ENCODE data around the gene CLEC18B.

The CLEC18B gene

DNA sequence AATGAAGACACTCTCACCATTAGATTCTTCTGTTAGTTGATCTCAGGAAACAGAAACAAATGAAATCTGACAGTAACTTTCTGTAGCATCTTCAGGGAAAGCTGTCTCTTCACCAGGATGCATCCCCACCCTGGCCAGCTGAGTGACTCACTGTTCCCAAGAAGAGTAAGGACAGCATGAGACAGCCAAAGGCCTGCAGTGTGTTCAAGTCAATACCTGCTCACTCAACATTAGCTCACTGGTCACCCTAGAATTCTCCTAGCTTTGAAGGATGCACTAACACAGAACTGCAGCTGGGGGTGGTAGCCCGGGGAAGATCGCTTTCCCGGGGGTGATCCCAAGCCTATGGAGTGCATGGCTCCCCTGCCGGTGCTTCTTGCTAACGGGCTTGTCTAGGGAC is 28.2 kb upstream of the CLEC18B start:
- Histone ChIP-seq H3K4me2 (ENCODE audit: low read length, poor library complexity, severe bottlenecking) (no peak overlapping the region), H3K9me3 (ENCODE audit: control insufficient read depth, low read length) (no peaks in the 10 kb centered on the region), H3K4me1 (ENCODE audit: control insufficient read depth, insufficient read depth, low read depth, low read length) (peaks cover 18% of the 10 kb centered on the region), H2AK5ac (ENCODE audit: low read length, severe bottlenecking) (peak overlapping the region; percentile 24), H3K23ac (ENCODE audit: low read length in 2 of 2) (no peak overlapping the region), H3K27me3 (ENCODE audit: control insufficient read depth in 1 of 2, insufficient read depth in 1 of 2, low read length in 2 of 2) (no peaks in the 10 kb centered on the region), H3K79me1 (replicated peaks; ENCODE audit: low read length, poor library complexity, severe bottlenecking) (peaks cover 17% of the 10 kb centered on the region), H3K14ac (ENCODE audit: low read length in 2 of 2) (peak overlapping the region in 1 of 2 experiments; percentile 20), H2BK5ac (ENCODE audit: low read depth, low read length, poor library complexity, severe bottlenecking) (no peak overlapping the region), H2AFZ (ENCODE audit: low read depth, low read length) (no peak overlapping the region), H2BK15ac (ENCODE audit: low read depth, poor library complexity, severe bottlenecking) (peak overlapping the region; percentile 82), H4K91ac (ENCODE audit: low read length) (peak overlapping the region; percentile 92), H2BK12ac (ENCODE audit: low read length in 2 of 2) (peak overlapping the region; percentile 92 to 94), H4K8ac (ENCODE audit: low read length) (peak overlapping the region; percentile 91), H3K27ac (ENCODE audit: low read length, poor library complexity, severe bottlenecking) (peak overlapping the region; percentile 52), H3K9ac (ENCODE audit: low read length) (peak overlapping the region; percentile 84), H3K18ac (ENCODE audit: low read depth in 1 of 2, low read length in 2 of 2) (peak overlapping the region; percentile 79 to 93), H3K4ac (ENCODE audit: low read depth in 1 of 2, low read length in 2 of 2) (peak overlapping the region; percentile 50 to 85), H3K4me3 (ENCODE audit: insufficient read depth in 1 of 2, low read depth in 1 of 2, low read length in 2 of 2) (peak overlapping the region in 1 of 2 experiments; percentile 9), H3K36me3 (ENCODE audit: control insufficient read depth in 1 of 2, insufficient read depth in 2 of 2, low read depth in 1 of 2, low read length in 2 of 2) (peaks cover 33 to 35% of the 10 kb centered on the region in 2 experiments), H2BK120ac (ENCODE audit: low read depth, low read length) (peak overlapping the region; percentile 82)
- DNase-seq = peak; percentile 91
- WGBS = 82% methylated on average over 5 of the region's 5 CpGs

- Histone ChIP-seq H3K9ac (ENCODE audit: low read length) (peak overlapping the region; percentile 84), H2BK15ac (ENCODE audit: low read depth, poor library complexity, severe bottlenecking) (no peak overlapping the region), H2BK120ac (ENCODE audit: low read depth, low read length) (peak overlapping the region; percentile 57), H3K27me3 (ENCODE audit: control insufficient read depth in 1 of 2, insufficient read depth in 1 of 2, low read length in 2 of 2) (no peaks in the 10 kb centered on the region), H4K8ac (ENCODE audit: low read length) (no peak overlapping the region), H3K4me2 (ENCODE audit: low read length, poor library complexity, severe bottlenecking) (no peak overlapping the region), H3K14ac (ENCODE audit: low read length in 2 of 2) (no peak overlapping the region), H3K4me3 (ENCODE audit: insufficient read depth in 1 of 2, low read depth in 1 of 2, low read length in 2 of 2) (peak overlapping the region in 1 of 2 experiments; percentile 9), H3K4me1 (ENCODE audit: control insufficient read depth, insufficient read depth, low read depth, low read length) (peaks cover 18% of the 10 kb centered on the region), H2BK12ac (ENCODE audit: low read length in 2 of 2) (peak overlapping the region in 1 of 2 experiments; percentile 72), H3K27ac (ENCODE audit: low read length, poor library complexity, severe bottlenecking) (peak overlapping the region; percentile 42), H2BK5ac (ENCODE audit: low read depth, low read length, poor library complexity, severe bottlenecking) (no peak overlapping the region), H3K36me3 (ENCODE audit: control insufficient read depth in 1 of 2, insufficient read depth in 2 of 2, low read depth in 1 of 2, low read length in 2 of 2) (peaks cover 33 to 35% of the 10 kb centered on the region in 2 experiments), H3K9me3 (ENCODE audit: control insufficient read depth, low read length) (no peaks in the 10 kb centered on the region), H3K23ac (ENCODE audit: low read length in 2 of 2) (no peak overlapping the region), H3K4ac (ENCODE audit: low read depth in 1 of 2, low read length in 2 of 2) (peak overlapping the region; percentile 20 to 57), H4K91ac (ENCODE audit: low read length) (no peak overlapping the region), H2AFZ (ENCODE audit: low read depth, low read length) (no peak overlapping the region), H2AK5ac (ENCODE audit: low read length, severe bottlenecking) (no peak overlapping the region), H3K18ac (ENCODE audit: low read depth in 1 of 2, low read length in 2 of 2) (peak overlapping the region in 1 of 2 experiments; percentile 45), H3K79me1 (replicated peaks; ENCODE audit: low read length, poor library complexity, severe bottlenecking) (peaks cover 17% of the 10 kb centered on the region)
- peak; percentile 96 for DNase-seq
- 65% methylated on average over 7 of the region's 8 CpGs for WGBS
Measured at GRCh38 chr16:74448990-74449389, 27.7 kb upstream of the CLEC18B start.

DNA sequence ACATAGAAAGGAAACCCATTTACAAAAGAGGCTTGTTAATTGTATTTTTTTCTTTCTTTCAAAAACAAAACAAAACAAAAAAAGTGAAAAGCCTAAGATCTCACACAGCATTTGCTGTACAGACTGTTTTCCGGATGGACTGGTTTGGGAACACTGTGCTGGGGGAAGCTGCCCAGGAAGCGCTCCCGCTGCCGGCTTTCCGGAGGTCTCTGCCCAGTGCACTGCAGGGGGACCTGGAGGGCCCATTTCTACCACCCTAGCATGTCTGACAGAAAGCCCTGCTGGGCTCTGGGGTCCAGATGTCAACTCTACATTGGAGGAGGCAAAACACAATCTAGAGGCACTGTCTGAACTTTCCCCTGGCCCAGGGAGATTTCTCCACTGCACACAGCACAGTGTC is 26.3 kb upstream of the CLEC18B start:
- H3K23ac ChIP-seq (ENCODE audit: low read length in 2 of 2) = no peak overlapping the region
- H2BK15ac ChIP-seq (ENCODE audit: low read depth, poor library complexity, severe bottlenecking) = no peak overlapping the region
- peaks cover 24 to 28% of the 10 kb centered on the region in 2 experiments for H3K36me3 ChIP-seq (ENCODE audit: control insufficient read depth in 1 of 2, insufficient read depth in 2 of 2, low read depth in 1 of 2, low read length in 2 of 2)
- DNase-seq = no peak
- H3K4me3 ChIP-seq (ENCODE audit: insufficient read depth in 1 of 2, low read depth in 1 of 2, low read length in 2 of 2) = no peak overlapping the region
- no peak overlapping the region for H2BK5ac ChIP-seq (ENCODE audit: low read depth, low read length, poor library complexity, severe bottlenecking)
- H4K91ac ChIP-seq (ENCODE audit: low read length) = no peak overlapping the region
- no peaks in the 10 kb centered on the region for H3K27me3 ChIP-seq (ENCODE audit: control insufficient read depth in 1 of 2, insufficient read depth in 1 of 2, low read length in 2 of 2)
- no peak overlapping the region for H2AK5ac ChIP-seq (ENCODE audit: low read length, severe bottlenecking)
- H3K14ac ChIP-seq (ENCODE audit: low read length in 2 of 2) = peak overlapping the region in 1 of 2 experiments; percentile 48
- no peak overlapping the region for H2BK120ac ChIP-seq (ENCODE audit: low read depth, low read length)
- H3K4ac ChIP-seq (ENCODE audit: low read depth in 1 of 2, low read length in 2 of 2) = no peak overlapping the region
- H2AFZ ChIP-seq (ENCODE audit: low read depth, low read length) = no peak overlapping the region
- H3K9me3 ChIP-seq (ENCODE audit: control insufficient read depth, low read length) = no peaks in the 10 kb centered on the region
- H3K18ac ChIP-seq (ENCODE audit: low read depth in 1 of 2, low read length in 2 of 2) = peak overlapping the region; percentile 38 to 50
- no peak overlapping the region for H3K27ac ChIP-seq (ENCODE audit: low read length, poor library complexity, severe bottlenecking)
- no peak overlapping the region for H3K4me2 ChIP-seq (ENCODE audit: low read length, poor library complexity, severe bottlenecking)
- peaks cover 17% of the 10 kb centered on the region for H3K79me1 ChIP-seq (replicated peaks; ENCODE audit: low read length, poor library complexity, severe bottlenecking)
- no peak overlapping the region for H4K8ac ChIP-seq (ENCODE audit: low read length)
- no peak overlapping the region for H3K9ac ChIP-seq (ENCODE audit: low read length)
- peaks cover 15% of the 10 kb centered on the region for H3K4me1 ChIP-seq (ENCODE audit: control insufficient read depth, insufficient read depth, low read depth, low read length)
- WGBS = 98% methylated on average over 5 of the region's 5 CpGs
- peak overlapping the region in 1 of 2 experiments; percentile 2 for H2BK12ac ChIP-seq (ENCODE audit: low read length in 2 of 2)

DNA sequence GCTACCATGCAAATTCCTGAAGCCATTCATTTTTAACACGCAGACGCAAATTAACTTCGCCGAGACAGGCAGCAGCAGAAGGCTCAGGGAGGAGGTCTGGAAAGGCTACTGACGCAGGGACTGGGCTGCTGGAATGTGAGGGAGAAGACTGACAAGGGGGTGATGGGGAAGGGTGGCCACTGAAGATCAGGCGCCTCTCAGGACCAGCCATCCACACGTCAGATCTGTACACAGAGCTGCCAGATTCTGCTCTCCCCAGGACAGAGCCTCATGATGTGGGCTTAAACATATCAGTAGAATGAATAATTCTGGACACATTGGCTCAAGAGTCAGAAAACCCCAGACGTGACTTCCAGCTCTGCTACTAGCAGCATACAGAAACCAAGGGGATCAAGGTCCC is 25.6 kb upstream of the CLEC18B start:
- H3K36me3 ChIP-seq (ENCODE audit: control insufficient read depth in 1 of 2, insufficient read depth in 2 of 2, low read depth in 1 of 2, low read length in 2 of 2) = peaks cover 22 to 27% of the 10 kb centered on the region in 2 experiments
- H3K23ac ChIP-seq (ENCODE audit: low read length in 2 of 2) = peak overlapping the region in 1 of 2 experiments; percentile 27
- H3K27ac ChIP-seq (ENCODE audit: low read length, poor library complexity, severe bottlenecking) = no peak overlapping the region
- H4K8ac ChIP-seq (ENCODE audit: low read length) = no peak overlapping the region
- no peak overlapping the region for H2BK15ac ChIP-seq (ENCODE audit: low read depth, poor library complexity, severe bottlenecking)
- no peak overlapping the region for H3K4ac ChIP-seq (ENCODE audit: low read depth in 1 of 2, low read length in 2 of 2)
- peaks cover 17% of the 10 kb centered on the region for H3K79me1 ChIP-seq (replicated peaks; ENCODE audit: low read length, poor library complexity, severe bottlenecking)
- H2AFZ ChIP-seq (ENCODE audit: low read depth, low read length) = no peak overlapping the region
- WGBS = 94% methylated on average over 8 of the region's 8 CpGs
- H3K27me3 ChIP-seq (ENCODE audit: control insufficient read depth in 1 of 2, insufficient read depth in 1 of 2, low read length in 2 of 2) = no peaks in the 10 kb centered on the region
- no peak overlapping the region for H3K14ac ChIP-seq (ENCODE audit: low read length in 2 of 2)
- DNase-seq = no peak
- H3K4me3 ChIP-seq (ENCODE audit: insufficient read depth in 1 of 2, low read depth in 1 of 2, low read length in 2 of 2) = no peak overlapping the region
- no peak overlapping the region for H2BK5ac ChIP-seq (ENCODE audit: low read depth, low read length, poor library complexity, severe bottlenecking)
- H3K18ac ChIP-seq (ENCODE audit: low read depth in 1 of 2, low read length in 2 of 2) = no peak overlapping the region
- peak overlapping the region in 1 of 2 experiments; percentile 40 for H2BK12ac ChIP-seq (ENCODE audit: low read length in 2 of 2)
- no peak overlapping the region for H2AK5ac ChIP-seq (ENCODE audit: low read length, severe bottlenecking)
- H3K9me3 ChIP-seq (ENCODE audit: control insufficient read depth, low read length) = no peaks in the 10 kb centered on the region
- H4K91ac ChIP-seq (ENCODE audit: low read length) = no peak overlapping the region
- H3K4me2 ChIP-seq (ENCODE audit: low read length, poor library complexity, severe bottlenecking) = no peak overlapping the region
- H3K9ac ChIP-seq (ENCODE audit: low read length) = no peak overlapping the region
- H3K4me1 ChIP-seq (ENCODE audit: control insufficient read depth, insufficient read depth, low read depth, low read length) = peaks cover 10% of the 10 kb centered on the region
- H2BK120ac ChIP-seq (ENCODE audit: low read depth, low read length) = no peak overlapping the region
